Upper lobe of left lung (tissue), 6 donors: Measurements from ENCODE around the gene MRGPRG. TPM values are rescaled to one million over a fixed set of nuclear protein-coding genes. Genes with fewer than 3 reads are reported as not detected.

Source experiments
- ATAC-seq, 2 donors: fragments of 200-7000 bp; cut with Tn5 transposase; one replicate each; pipeline ENCODE4 v1.9.1; 2022; ENCODE audit warnings: mild to moderate bottlenecking in 2 of 2, moderate library complexity in 2 of 2; ENCODE audit not compliant: low FRiP score in 2 of 2
- DNase-seq, 2 donors: peaks; one replicate each; pipeline ENCODE4 v3.0.0-alpha.2; 2019 to 2020
- H3K27ac ChIP-seq, 4 donors: fragments of 200-600 bp; sonication (generic); one replicate each; pipeline ENCODE4 v1.5.1; 2016 to 2019
- H3K27me3 ChIP-seq, 4 donors: fragments of 200-600 bp; sonication (generic); one replicate each; pipeline ENCODE4 v1.5.1; 2017 to 2019
- H3K36me3 ChIP-seq, 4 donors: fragments of 200-600 bp; sonication (generic); one replicate each; pipeline ENCODE4 v1.5.1; 2016 to 2019
- H3K4me1 ChIP-seq, 4 donors: fragments of 200-600 bp; sonication (generic); one replicate each; pipeline ENCODE4 v1.5.1; 2018 to 2019
- H3K4me3 ChIP-seq, 4 donors: fragments of 200-600 bp; sonication (generic); one replicate each; pipeline ENCODE4 v1.5.1; 2017 to 2019; ENCODE audit warnings: mild to moderate bottlenecking in 2 of 4, moderate library complexity in 1 of 4
- H3K9me3 ChIP-seq, 4 donors: fragments of 200-600 bp; sonication (generic); one replicate each; pipeline ENCODE4 v1.5.1; 2018 to 2019
- CTCF ChIP-seq, 6 experiments: fragments of 450-650 bp in 4 of 6; fragments of 200-600 bp in 2 of 6; sonication (generic) in 2 of 6; IDR thresholded peaks; one replicate each; pipeline ENCODE4 v1.5.1; 2016 to 2019; ENCODE audit warnings: antibody characterized with exemption in 6 of 6
- EP300 ChIP-seq, 4 donors: sonication (generic); formaldehyde crosslinking; IDR thresholded peaks; one replicate each; pipeline ENCODE4 v1.5.1; 2017; ENCODE audit warnings: antibody characterized with exemption in 4 of 4, control low read depth in 2 of 4
- POLR2A ChIP-seq, 4 donors: fragments of 450-650 bp; IDR thresholded peaks; one replicate each; pipeline ENCODE4 v1.5.1; 2016 to 2017; ENCODE audit warnings: antibody characterized with exemption in 4 of 4, mild to moderate bottlenecking in 2 of 4
- POLR2AphosphoS5 ChIP-seq, 2 donors: sonication (generic); formaldehyde crosslinking; IDR thresholded peaks; one replicate each; pipeline ENCODE4 v1.5.1; 2017; ENCODE audit warnings: antibody characterized with exemption in 2 of 2
- WGBS, 2 donors: methylation state at CpG; one replicate each; pipeline ENCODE4 v1.1.5; 2017 to 2018; 5-methylcytosine and 5-hydroxymethylcytosine counted together
- total RNA-seq, 6 donors: library from RNA; depleted of rRNA in 4 of 6; stranded (reverse); fragments of >200 nt in 4 of 6; gene quantifications; one replicate each; pipeline versions ENCODE4 v1.1.0 to v1.2.1, GENCODE V29; 2016 to 2021
- donor health status: DM: no; HTN: no; CAD: no; lungs with moderate emphysema.
- donor health status: DM: no; HTN: yes; CAD: no; lungs with severe emphysema.

MRGPRG gene
- total RNA-seq, 6 donors from 2014 or later: not detected

GRCh38 chr11:3228445-3228829, 9.8 kb upstream of the MRGPRG start:
- no peaks in the 10 kb centered on the region for H3K36me3 ChIP-seq
- peaks cover 0 to 7% (median 0%) of the 10 kb centered on the region in 4 donors for H3K4me1 ChIP-seq
- H3K4me3 ChIP-seq: no peak overlapping the region
- DNase-seq: no peak
- WGBS, 2 donors: 88 to 89% methylated on average over 3 to 20 of the region's 23 CpGs
- no peak for TF ChIP-seq POLR2AphosphoS5 (IDR thresholded peaks at IDR 0.05)
- TF ChIP-seq POLR2A (IDR thresholded peaks at IDR 0.05): no peak
- TF ChIP-seq CTCF (IDR thresholded peaks at IDR 0.05): no peak
- no peak for TF ChIP-seq EP300 (IDR thresholded peaks at IDR 0.05)
- no peak overlapping the region for H3K27ac ChIP-seq
- no peaks in the 10 kb centered on the region for H3K27me3 ChIP-seq
- H3K9me3 ChIP-seq: no peaks in the 10 kb centered on the region
- no peak for ATAC-seq

- Histone ChIP-seq H3K4me3 (no peak overlapping the region), H3K27ac (no peak overlapping the region), H3K9me3 (no peaks in the 10 kb centered on the region), H3K4me1 (peaks cover 0 to 7% (median 0%) of the 10 kb centered on the region in 4 donors), H3K27me3 (no peaks in the 10 kb centered on the region), H3K36me3 (no peaks in the 10 kb centered on the region)
- peak in 1 of 2 donors; percentile 79 for DNase-seq
- no peak for ATAC-seq
- 87 to 93% methylated on average over 22 to 46 of the region's 46 CpGs for WGBS, 2 donors
- TF ChIP-seq EP300 (IDR thresholded peaks at IDR 0.05) (no peak), POLR2A (IDR thresholded peaks at IDR 0.05) (no peak), CTCF (IDR thresholded peaks at IDR 0.05) (no peak), POLR2AphosphoS5 (IDR thresholded peaks at IDR 0.05) (no peak)
Measured at GRCh38 chr11:3227568-3228444, 9.2 kb upstream of the MRGPRG start.

GRCh38 chr11:3226846-3227567, 8.4 kb upstream of the MRGPRG start:
- peaks cover 0 to 1% (median 0%) of the 10 kb centered on the region in 4 donors for H3K4me1 ChIP-seq
- H3K36me3 ChIP-seq: no peaks in the 10 kb centered on the region
- TF ChIP-seq CTCF (IDR thresholded peaks at IDR 0.05) (no peak), EP300 (IDR thresholded peaks at IDR 0.05) (no peak), POLR2AphosphoS5 (IDR thresholded peaks at IDR 0.05) (no peak), POLR2A (IDR thresholded peaks at IDR 0.05) (no peak)
- no peaks in the 10 kb centered on the region for H3K9me3 ChIP-seq
- no peak for ATAC-seq
- no peaks in the 10 kb centered on the region for H3K27me3 ChIP-seq
- 85 to 93% methylated on average over 7 to 16 of the region's 18 CpGs for WGBS, 2 donors
- no peak for DNase-seq
- H3K4me3 ChIP-seq: no peak overlapping the region
- H3K27ac ChIP-seq: no peak overlapping the region

- peak in 1 of 2 donors; percentile 19 for DNase-seq
- TF ChIP-seq POLR2A (IDR thresholded peaks at IDR 0.05) (no peak), POLR2AphosphoS5 (IDR thresholded peaks at IDR 0.05) (no peak), CTCF (IDR thresholded peaks at IDR 0.05) (no peak), EP300 (IDR thresholded peaks at IDR 0.05) (no peak)
- 79 to 85% methylated on average over 19 to 20 of the region's 21 CpGs for WGBS, 2 donors
- H3K36me3 ChIP-seq: no peaks in the 10 kb centered on the region
- H3K4me1 ChIP-seq: peaks cover 0 to 3% (median 0%) of the 10 kb centered on the region in 4 donors
- H3K27me3 ChIP-seq: no peaks in the 10 kb centered on the region
- no peak overlapping the region for H3K27ac ChIP-seq
- H3K9me3 ChIP-seq: no peaks in the 10 kb centered on the region
- ATAC-seq: no peak
- H3K4me3 ChIP-seq: no peak overlapping the region
Measured at GRCh38 chr11:3225826-3226750, 7.5 kb upstream of the MRGPRG start.
